GM23338 (cell line): Measurements from ENCODE around the gene CHIA. TPM values are rescaled to one million over a fixed set of nuclear protein-coding genes. Genes with fewer than 3 reads are reported as not detected.

Experiments
- ATAC-seq: fragments of 200-7000 bp; cut with Tn5 transposase; 3 replicates; pipeline ENCODE4 v1.9.1; 2020
- DNase-seq: peaks from one replicate; pipeline ENCODE4 v3.0.0-alpha.2; 2015; ENCODE audit warnings: low spot score
- H2AFZ ChIP-seq: fragments of 200-600 bp; sonication (generic); 2 replicates; pipeline ENCODE4 v1.8.0; 2016; ENCODE audit warnings: antibody characterized with exemption, mild to moderate bottlenecking, moderate library complexity
- H3F3A ChIP-seq: fragments of 200-600 bp; sonication (generic); replicated peaks from 2 replicates; pipeline ENCODE4 v1.8.0; 2017; ENCODE audit warnings: antibody characterized with exemption, mixed run types, low read depth
- H3K27ac ChIP-seq: fragments of 200-600 bp; sonication (generic); 2 replicates; pipeline ENCODE4 v1.6.1; 2016; ENCODE audit warnings: low read depth
- H3K27me3 ChIP-seq: fragments of 200-600 bp; sonication (generic); 2 replicates; pipeline ENCODE4 v1.8.0; 2016; ENCODE audit warnings: mild to moderate bottlenecking, mixed run types, moderate library complexity; ENCODE audit not compliant: insufficient read depth
- H3K36me3 ChIP-seq: fragments of 200-600 bp; sonication (generic); 2 replicates; pipeline ENCODE4 v1.8.0; 2016; ENCODE audit warnings: mild to moderate bottlenecking; ENCODE audit not compliant: insufficient read depth
- H3K4me1 ChIP-seq: fragments of 200-600 bp; sonication (generic); 2 replicates; pipeline ENCODE4 v1.8.0; 2016; ENCODE audit warnings: mild to moderate bottlenecking, moderate library complexity; ENCODE audit not compliant: insufficient read depth
- H3K4me2 ChIP-seq: fragments of 200-600 bp; sonication (generic); 2 replicates; pipeline ENCODE4 v1.7.1; 2017; ENCODE audit warnings: mixed run types
- H3K4me3 ChIP-seq: fragments of 200-600 bp; sonication (generic); 2 replicates; pipeline ENCODE4 v1.6.1; 2016; ENCODE audit warnings: mixed run types
- H3K79me2 ChIP-seq: fragments of 200-600 bp; sonication (generic); replicated peaks from 2 replicates; pipeline ENCODE4 v1.8.0; 2017; ENCODE audit warnings: mild to moderate bottlenecking; ENCODE audit not compliant: insufficient read depth
- H3K9me2 ChIP-seq: fragments of 200-600 bp; sonication (generic); 2 replicates; pipeline ENCODE4 v1.8.0; 2017; ENCODE audit not compliant: insufficient read depth
- H4K20me1 ChIP-seq: fragments of 200-600 bp; sonication (generic); replicated peaks from 2 replicates; pipeline ENCODE4 v1.8.0; 2017; ENCODE audit warnings: mild to moderate bottlenecking; ENCODE audit not compliant: insufficient read depth
- H3K27ac Mint-ChIP-seq: 2 replicates; pipeline ENCODE4 v1.8.0; 2020; ENCODE audit warnings: inconsistent platforms, mild to moderate bottlenecking, moderate library complexity, mixed read lengths
- H3K27me3 Mint-ChIP-seq: 3 replicates; pipeline ENCODE4 v1.8.0; 2022; ENCODE audit warnings: low read depth, mild to moderate bottlenecking, moderate library complexity, mixed read lengths, inconsistent platforms; ENCODE audit not compliant: insufficient read depth, poor library complexity
- H3K36me3 Mint-ChIP-seq: 3 replicates; pipeline ENCODE4 v1.8.0; 2021; ENCODE audit warnings: low read depth, mild to moderate bottlenecking, inconsistent platforms, moderate library complexity, mixed read lengths
- H3K4me1 Mint-ChIP-seq: 3 replicates; pipeline ENCODE4 v1.8.0; 2020; ENCODE audit warnings: mild to moderate bottlenecking, inconsistent platforms, mixed read lengths
- H3K4me3 Mint-ChIP-seq: 3 replicates; pipeline ENCODE4 v1.8.0; 2021; ENCODE audit warnings: moderate library complexity, mild to moderate bottlenecking, inconsistent platforms, mixed read lengths
- H3K9me3 Mint-ChIP-seq: 3 replicates; pipeline ENCODE4 v1.8.0; 2020; ENCODE audit warnings: moderate library complexity, mild to moderate bottlenecking, inconsistent platforms, mixed read lengths
- CREB1 ChIP-seq: fragments of 250-450 bp; sonication (Bioruptor Pico); IDR thresholded peaks from 2 replicates; pipeline ENCODE4 v1.5.0; 2020; ENCODE audit warnings: low read depth, mild to moderate bottlenecking, moderate library complexity
- ETS1 ChIP-seq: IDR thresholded peaks from 2 replicates; pipeline ENCODE4 v1.6.1; 2016; ENCODE audit warnings: antibody characterized with exemption
- EZH2 ChIP-seq: fragments of 200-600 bp; sonication (generic); IDR thresholded peaks from one replicate; pipeline ENCODE4 v1.8.0; 2017; ENCODE audit warnings: antibody characterized with exemption, mild to moderate bottlenecking, low read depth; ENCODE audit not compliant: unreplicated experiment
- EZH2phosphoT487 ChIP-seq: fragments of 200-600 bp; sonication (generic); IDR thresholded peaks from one replicate; pipeline ENCODE4 v1.8.1; 2018; ENCODE audit warnings: antibody characterized with exemption; ENCODE audit not compliant: unreplicated experiment
- JUNB ChIP-seq: IDR thresholded peaks from one replicate; pipeline ENCODE4 v1.6.1; 2016; ENCODE audit warnings: antibody characterized with exemption; ENCODE audit not compliant: unreplicated experiment
- NANOG ChIP-seq: IDR thresholded peaks from 2 replicates; pipeline ENCODE4 v1.6.1; 2016; ENCODE audit warnings: antibody characterized with exemption, borderline replicate concordance
- POLR2AphosphoS5 ChIP-seq: IDR thresholded peaks from 2 replicates; pipeline ENCODE4 v1.6.1; 2016; ENCODE audit warnings: antibody characterized with exemption, low read depth
- REST ChIP-seq: IDR thresholded peaks from one replicate; pipeline ENCODE4 v1.6.1; 2018; ENCODE audit warnings: antibody characterized with exemption; ENCODE audit not compliant: unreplicated experiment
- STAT1 ChIP-seq: IDR thresholded peaks from one replicate; pipeline ENCODE4 v1.6.1; 2016; ENCODE audit warnings: antibody characterized with exemption; ENCODE audit not compliant: unreplicated experiment
- ZNF114 ChIP-seq: fragments of 250-450 bp; sonication (Bioruptor Pico); IDR thresholded peaks from 2 replicates; pipeline ENCODE4 v1.5.0; 2020; ENCODE audit warnings: mild to moderate bottlenecking, moderate library complexity
- ZNF331 ChIP-seq: fragments of 250-450 bp; sonication (Bioruptor Pico); IDR thresholded peaks from 2 replicates; pipeline ENCODE4 v1.5.0; 2020; ENCODE audit warnings: low read depth, mild to moderate bottlenecking, moderate library complexity
- polyA plus RNA-seq: library from polyadenylated mRNA; unstranded; fragments of >200 nt; fragmentation: Nextera tagmentation; extraction: Ambion mirVana; gene quantifications from 2 replicates; pipeline ENCODE4 v1.2.1, GENCODE V29; 2016
- total RNA-seq: library from RNA; depleted of rRNA; stranded (reverse); fragments of >200 nt; shearing (Covaris generic); gene quantifications from 2 replicates; pipeline ENCODE4 v1.2.3, GENCODE V29; 2014
- TF ChIP-seq, protein P1 (sequence below): fragments of 250-450 bp; sonication (Bioruptor Pico); IDR thresholded peaks from 2 replicates; pipeline ENCODE4 v1.5.0; 2020; ENCODE audit warnings: mild to moderate bottlenecking, moderate library complexity
- TF ChIP-seq, protein P2 (sequence below), 2 experiments: fragments of 200-600 bp in 1 of 2; sonication (generic) in 1 of 2; conservative IDR thresholded peaks; 2 replicates each; pipeline versions ENCODE4 v1.5.1 to v1.6.1; 2016 to 2017; ENCODE audit warnings: antibody characterized with exemption in 2 of 2, low read depth in 2 of 2, mild to moderate bottlenecking in 2 of 2, moderate library complexity in 1 of 2

Gene CHIA
- total and polyA plus RNA-seq, 2 experiments from 2014 or later, result not detected

GRCh38 chr1:111241797-111242196 lies 48.9 kb upstream of the CHIA start:
- no peak overlapping the region for H3K27ac Mint-ChIP-seq
- H3K4me3 ChIP-seq, result no peak overlapping the region
- no peak overlapping the region for H2AFZ ChIP-seq
- H3F3A ChIP-seq, result no peaks in the 10 kb centered on the region
- no peaks in the 10 kb centered on the region for H3K36me3 ChIP-seq
- H3K4me2 ChIP-seq, result no peak overlapping the region
- ATAC-seq, result no peak
- DNase-seq, result no peak
- H4K20me1 ChIP-seq, result no peaks in the 10 kb centered on the region
- H3K27me3 Mint-ChIP-seq, result peaks cover 2% of the 10 kb centered on the region
- no peak overlapping the region for H3K4me3 Mint-ChIP-seq
- peaks cover 13% of the 10 kb centered on the region for H3K4me1 Mint-ChIP-seq
- 0 out of 2 replicates have a peak, but pooled peaks cover 3% of the 10 kb centered on the region for H3K4me1 ChIP-seq
- TF ChIP-seq REST (no peak), JUNB (no peak), ETS1 (no peak), ZNF114 (CRISPR knock-in tag) (no peak), POLR2AphosphoS5 (no peak), NANOG (no peak), ZNF331 (CRISPR knock-in tag) (no peak), EZH2phosphoT487 (no peak), STAT1 (no peak), EZH2 (no peak), CREB1 (CRISPR knock-in tag) (no peak)
- TF ChIP-seq, protein P1, sequence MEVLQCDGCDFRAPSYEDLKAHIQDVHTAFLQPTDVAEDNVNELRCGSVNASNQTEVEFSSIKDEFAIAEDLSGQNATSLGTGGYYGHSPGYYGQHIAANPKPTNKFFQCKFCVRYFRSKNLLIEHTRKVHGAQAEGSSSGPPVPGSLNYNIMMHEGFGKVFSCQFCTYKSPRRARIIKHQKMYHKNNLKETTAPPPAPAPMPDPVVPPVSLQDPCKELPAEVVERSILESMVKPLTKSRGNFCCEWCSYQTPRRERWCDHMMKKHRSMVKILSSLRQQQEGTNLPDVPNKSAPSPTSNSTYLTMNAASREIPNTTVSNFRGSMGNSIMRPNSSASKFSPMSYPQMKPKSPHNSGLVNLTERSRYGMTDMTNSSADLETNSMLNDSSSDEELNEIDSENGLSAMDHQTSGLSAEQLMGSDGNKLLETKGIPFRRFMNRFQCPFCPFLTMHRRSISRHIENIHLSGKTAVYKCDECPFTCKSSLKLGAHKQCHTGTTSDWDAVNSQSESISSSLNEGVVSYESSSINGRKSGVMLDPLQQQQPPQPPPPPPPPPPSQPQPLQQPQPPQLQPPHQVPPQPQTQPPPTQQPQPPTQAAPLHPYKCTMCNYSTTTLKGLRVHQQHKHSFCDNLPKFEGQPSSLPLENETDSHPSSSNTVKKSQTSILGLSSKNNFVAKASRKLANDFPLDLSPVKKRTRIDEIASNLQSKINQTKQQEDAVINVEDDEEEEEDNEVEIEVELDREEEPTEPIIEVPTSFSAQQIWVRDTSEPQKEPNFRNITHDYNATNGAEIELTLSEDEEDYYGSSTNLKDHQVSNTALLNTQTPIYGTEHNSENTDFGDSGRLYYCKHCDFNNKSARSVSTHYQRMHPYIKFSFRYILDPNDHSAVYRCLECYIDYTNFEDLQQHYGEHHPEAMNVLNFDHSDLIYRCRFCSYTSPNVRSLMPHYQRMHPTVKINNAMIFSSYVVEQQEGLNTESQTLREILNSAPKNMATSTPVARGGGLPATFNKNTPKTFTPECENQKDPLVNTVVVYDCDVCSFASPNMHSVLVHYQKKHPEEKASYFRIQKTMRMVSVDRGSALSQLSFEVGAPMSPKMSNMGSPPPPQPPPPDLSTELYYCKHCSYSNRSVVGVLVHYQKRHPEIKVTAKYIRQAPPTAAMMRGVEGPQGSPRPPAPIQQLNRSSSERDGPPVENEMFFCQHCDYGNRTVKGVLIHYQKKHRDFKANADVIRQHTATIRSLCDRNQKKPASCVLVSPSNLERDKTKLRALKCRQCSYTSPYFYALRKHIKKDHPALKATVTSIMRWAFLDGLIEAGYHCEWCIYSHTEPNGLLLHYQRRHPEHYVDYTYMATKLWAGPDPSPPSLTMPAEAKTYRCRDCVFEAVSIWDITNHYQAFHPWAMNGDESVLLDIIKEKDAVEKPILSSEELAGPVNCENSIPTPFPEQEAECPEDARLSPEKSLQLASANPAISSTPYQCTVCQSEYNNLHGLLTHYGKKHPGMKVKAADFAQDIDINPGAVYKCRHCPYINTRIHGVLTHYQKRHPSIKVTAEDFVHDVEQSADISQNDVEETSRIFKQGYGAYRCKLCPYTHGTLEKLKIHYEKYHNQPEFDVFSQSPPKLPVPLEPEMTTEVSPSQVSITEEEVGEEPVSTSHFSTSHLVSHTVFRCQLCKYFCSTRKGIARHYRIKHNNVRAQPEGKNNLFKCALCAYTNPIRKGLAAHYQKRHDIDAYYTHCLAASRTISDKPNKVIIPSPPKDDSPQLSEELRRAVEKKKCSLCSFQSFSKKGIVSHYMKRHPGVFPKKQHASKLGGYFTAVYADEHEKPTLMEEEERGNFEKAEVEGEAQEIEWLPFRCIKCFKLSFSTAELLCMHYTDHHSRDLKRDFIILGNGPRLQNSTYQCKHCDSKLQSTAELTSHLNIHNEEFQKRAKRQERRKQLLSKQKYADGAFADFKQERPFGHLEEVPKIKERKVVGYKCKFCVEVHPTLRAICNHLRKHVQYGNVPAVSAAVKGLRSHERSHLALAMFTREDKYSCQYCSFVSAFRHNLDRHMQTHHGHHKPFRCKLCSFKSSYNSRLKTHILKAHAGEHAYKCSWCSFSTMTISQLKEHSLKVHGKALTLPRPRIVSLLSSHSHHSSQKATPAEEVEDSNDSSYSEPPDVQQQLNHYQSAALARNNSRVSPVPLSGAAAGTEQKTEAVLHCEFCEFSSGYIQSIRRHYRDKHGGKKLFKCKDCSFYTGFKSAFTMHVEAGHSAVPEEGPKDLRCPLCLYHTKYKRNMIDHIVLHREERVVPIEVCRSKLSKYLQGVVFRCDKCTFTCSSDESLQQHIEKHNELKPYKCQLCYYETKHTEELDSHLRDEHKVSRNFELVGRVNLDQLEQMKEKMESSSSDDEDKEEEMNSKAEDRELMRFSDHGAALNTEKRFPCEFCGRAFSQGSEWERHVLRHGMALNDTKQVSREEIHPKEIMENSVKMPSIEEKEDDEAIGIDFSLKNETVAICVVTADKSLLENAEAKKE (CRISPR knock-in tag), result no peak
- TF ChIP-seq, protein P2, sequence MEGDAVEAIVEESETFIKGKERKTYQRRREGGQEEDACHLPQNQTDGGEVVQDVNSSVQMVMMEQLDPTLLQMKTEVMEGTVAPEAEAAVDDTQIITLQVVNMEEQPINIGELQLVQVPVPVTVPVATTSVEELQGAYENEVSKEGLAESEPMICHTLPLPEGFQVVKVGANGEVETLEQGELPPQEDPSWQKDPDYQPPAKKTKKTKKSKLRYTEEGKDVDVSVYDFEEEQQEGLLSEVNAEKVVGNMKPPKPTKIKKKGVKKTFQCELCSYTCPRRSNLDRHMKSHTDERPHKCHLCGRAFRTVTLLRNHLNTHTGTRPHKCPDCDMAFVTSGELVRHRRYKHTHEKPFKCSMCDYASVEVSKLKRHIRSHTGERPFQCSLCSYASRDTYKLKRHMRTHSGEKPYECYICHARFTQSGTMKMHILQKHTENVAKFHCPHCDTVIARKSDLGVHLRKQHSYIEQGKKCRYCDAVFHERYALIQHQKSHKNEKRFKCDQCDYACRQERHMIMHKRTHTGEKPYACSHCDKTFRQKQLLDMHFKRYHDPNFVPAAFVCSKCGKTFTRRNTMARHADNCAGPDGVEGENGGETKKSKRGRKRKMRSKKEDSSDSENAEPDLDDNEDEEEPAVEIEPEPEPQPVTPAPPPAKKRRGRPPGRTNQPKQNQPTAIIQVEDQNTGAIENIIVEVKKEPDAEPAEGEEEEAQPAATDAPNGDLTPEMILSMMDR (conservative IDR thresholded peaks at IDR 0.05; ENCODE audit: low read depth in 2 of 2), result no peak
- peaks cover 37% of the 10 kb centered on the region for H3K9me2 ChIP-seq
- no peaks in the 10 kb centered on the region for H3K9me3 Mint-ChIP-seq
- no peaks in the 10 kb centered on the region for H3K27me3 ChIP-seq
- no peak overlapping the region for H3K27ac ChIP-seq
- no peaks in the 10 kb centered on the region for H3K36me3 Mint-ChIP-seq
- no peaks in the 10 kb centered on the region for H3K79me2 ChIP-seq
